Measurements from ENCODE around the gene KRTAP19-4. TPM values are rescaled to one million over a fixed set of nuclear protein-coding genes. Genes with fewer than 3 reads are reported as not detected.

The KRTAP19-4 gene
- total and polyA plus RNA-seq, 2 of the 4 experiments (the other 2 are of a cell fraction), result not detected

DNA sequence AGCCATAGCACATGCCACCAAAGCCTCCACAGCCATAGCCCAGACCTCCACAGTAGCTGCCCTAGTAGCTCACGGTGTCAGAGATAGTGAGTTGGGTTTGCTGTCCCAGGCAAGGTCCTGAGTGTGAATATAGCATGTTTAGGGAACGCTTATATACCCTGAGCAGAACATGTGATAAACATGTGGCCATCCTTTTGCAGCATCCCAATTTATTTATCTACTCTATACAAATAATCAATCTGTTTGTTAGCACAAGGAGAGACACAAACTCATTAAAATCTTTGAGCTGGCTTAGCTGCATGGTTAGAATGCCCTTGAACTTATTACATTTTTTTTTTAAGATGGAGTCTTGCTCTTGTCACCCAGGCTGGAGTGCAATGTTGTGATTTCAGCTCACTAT, 9.6 kb downstream of the KRTAP19-4 start, which contains the start of gene KRTAP19-2:
Gene KRTAP19-2 (minus strand): TSS at position 101 of the 400 bp plus-strand sequence. CDS start 88 bp downstream, at position 13.
- H2AFZ ChIP-seq (replicated peaks; ENCODE audit: low read length, poor library complexity), result no peak within 1 kb of the TSS
- H3K4me3 ChIP-seq (ENCODE audit: insufficient read depth, low read depth, low read length), result no peak within 1 kb of the TSS
- H4K5ac ChIP-seq (ENCODE audit: low read depth, low read length), result no peak within 1 kb of the TSS
- no peaks in the 10 kb centered on the region for H4K20me1 ChIP-seq (ENCODE audit: insufficient read depth, low read length)
- no peaks in the 10 kb centered on the region for H3K36me3 ChIP-seq (ENCODE audit: control insufficient read depth, insufficient read depth, low read length)
- H3K9me1 ChIP-seq (ENCODE audit: insufficient read depth, low read length), result no peaks in the 10 kb centered on the region
- no peaks in the 10 kb centered on the region for H3K79me1 ChIP-seq (ENCODE audit: low read depth in 1 of 2, low read length in 2 of 2)
- H3K23ac ChIP-seq (ENCODE audit: low read depth, low read length), result no peak within 1 kb of the TSS
- no peak within 1 kb of the TSS for H3K56ac ChIP-seq (ENCODE audit: extremely low read depth, insufficient read depth, low read length)
- TF ChIP-seq RCOR1 (IDR thresholded peaks at IDR 0.05; ENCODE audit: insufficient replicate concordance, low read length) (no peak), RAD21 (IDR thresholded peaks at IDR 0.05; ENCODE audit: low read length) (no peak), SMC3 (IDR thresholded peaks at IDR 0.05; ENCODE audit: low read depth, low read length) (no peak), BHLHE40 (IDR thresholded peaks at IDR 0.05; ENCODE audit: low read depth, low read length) (no peak), RFX5 (IDR thresholded peaks at IDR 0.05; ENCODE audit: low read depth, low read length) (no peak), USF2 (IDR thresholded peaks at IDR 0.05; ENCODE audit: low read depth, low read length) (no peak), CEBPB (IDR thresholded peaks at IDR 0.05; ENCODE audit: low read depth, low read length) (no peak), MXI1 (IDR thresholded peaks at IDR 0.05; ENCODE audit: borderline replicate concordance, low read depth, low read length) (no peak), FOS (IDR thresholded peaks at IDR 0.05; ENCODE audit: low read depth, low read length) (no peak), ELK1 (IDR thresholded peaks at IDR 0.05; ENCODE audit: borderline replicate concordance, low read depth, low read length) (no peak), MAZ (IDR thresholded peaks at IDR 0.05; ENCODE audit: borderline replicate concordance, low read depth, low read length) (no peak), MAFK (IDR thresholded peaks at IDR 0.05; ENCODE audit: low read depth, low read length) (no peak)
- TF ChIP-seq, protein P1, sequence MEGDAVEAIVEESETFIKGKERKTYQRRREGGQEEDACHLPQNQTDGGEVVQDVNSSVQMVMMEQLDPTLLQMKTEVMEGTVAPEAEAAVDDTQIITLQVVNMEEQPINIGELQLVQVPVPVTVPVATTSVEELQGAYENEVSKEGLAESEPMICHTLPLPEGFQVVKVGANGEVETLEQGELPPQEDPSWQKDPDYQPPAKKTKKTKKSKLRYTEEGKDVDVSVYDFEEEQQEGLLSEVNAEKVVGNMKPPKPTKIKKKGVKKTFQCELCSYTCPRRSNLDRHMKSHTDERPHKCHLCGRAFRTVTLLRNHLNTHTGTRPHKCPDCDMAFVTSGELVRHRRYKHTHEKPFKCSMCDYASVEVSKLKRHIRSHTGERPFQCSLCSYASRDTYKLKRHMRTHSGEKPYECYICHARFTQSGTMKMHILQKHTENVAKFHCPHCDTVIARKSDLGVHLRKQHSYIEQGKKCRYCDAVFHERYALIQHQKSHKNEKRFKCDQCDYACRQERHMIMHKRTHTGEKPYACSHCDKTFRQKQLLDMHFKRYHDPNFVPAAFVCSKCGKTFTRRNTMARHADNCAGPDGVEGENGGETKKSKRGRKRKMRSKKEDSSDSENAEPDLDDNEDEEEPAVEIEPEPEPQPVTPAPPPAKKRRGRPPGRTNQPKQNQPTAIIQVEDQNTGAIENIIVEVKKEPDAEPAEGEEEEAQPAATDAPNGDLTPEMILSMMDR (conservative IDR thresholded peaks at IDR 0.05; ENCODE audit: low read depth, low read length), result no peak
- H3K4me1 ChIP-seq (ENCODE audit: control insufficient read depth, insufficient read depth, low read length), result no peaks in the 10 kb centered on the region
- H2BK5ac ChIP-seq (ENCODE audit: low read depth, low read length, poor library complexity, severe bottlenecking), result no peak within 1 kb of the TSS
- intact Hi-C loops (cut with micrococcal nuclease) (no loop called here), dilution Hi-C loops (cut with HindIII; ENCODE audit: low sequenced_read_pairs, unreplicated experiment) (no loop called here), in situ Hi-C loops (cut with MboI; ENCODE audit: low sequenced_read_pairs) (no loop called here)
- ChIA-PET POLR2A (ENCODE audit: unreplicated experiment) (no interaction called here), CTCF (no interaction called here)
- H4K8ac ChIP-seq (ENCODE audit: low read depth in 2 of 2, low read length in 2 of 2), result no peak within 1 kb of the TSS
- no peak within 1 kb of the TSS for H2AK9ac ChIP-seq (replicated peaks; ENCODE audit: low read depth, low read length, poor library complexity)
- H3K27ac ChIP-seq (ENCODE audit: insufficient read depth, low read length), result no peak within 1 kb of the TSS
- DNase-seq, result no peak
- no peak within 1 kb of the TSS for H2BK120ac ChIP-seq (ENCODE audit: low read depth, low read length)
- no peak within 1 kb of the TSS for H4K91ac ChIP-seq (ENCODE audit: insufficient read depth, low read depth, low read length)
- H3K9me3 ChIP-seq (ENCODE audit: control insufficient read depth, insufficient read depth, low read length), result peaks cover 22% of the 10 kb centered on the region
- no peaks in the 10 kb centered on the region for H3K27me3 ChIP-seq (ENCODE audit: control insufficient read depth, insufficient read depth, low read length)
- no peak for ATAC-seq (ENCODE audit: low read depth)
- H3K18ac ChIP-seq (ENCODE audit: low read depth, low read length), result no peak within 1 kb of the TSS
- H3K9ac ChIP-seq (ENCODE audit: low read depth, low read length), result no peak within 1 kb of the TSS
- no CpG with 5 or more reads among the region's 2 CpGs for WGBS, 2 experiments (ENCODE audit: extremely low coverage in 2 of 2, insufficient read length in 1 of 2)
- no peak within 1 kb of the TSS for H2AK5ac ChIP-seq (ENCODE audit: low read depth, low read length)
- H3K4me2 ChIP-seq (ENCODE audit: low read depth, low read length), result no peak within 1 kb of the TSS
- H2BK15ac ChIP-seq (ENCODE audit: low read depth, low read length), result no peak within 1 kb of the TSS
- H2BK20ac ChIP-seq (ENCODE audit: low read depth, low read length), result no peak within 1 kb of the TSS
- no TSS peak for BruUV-seq (replicated peaks)
- no peak within 1 kb of the TSS for H3K14ac ChIP-seq (replicated peaks; ENCODE audit: low read depth, low read length)
- no peak within 1 kb of the TSS for H3K4ac ChIP-seq (ENCODE audit: low read depth, low read length)
